ENCODE results near the gene GATAD2A. TPM values are rescaled to one million over a fixed set of nuclear protein-coding genes. Genes with fewer than 3 reads are reported as not detected.
"Not testable (repeated sequence)": the region's sequence is repeated elsewhere in the genome, so short reads cannot be mapped to it uniquely, and the experiment has no call there.

The GATAD2A gene
- total RNA-seq, 1 experiment from 2014 or later: 84.0 TPM

- DNase-seq (ENCODE audit: low spot score): no peak
These were observed 18.4 kb upstream of the GATAD2A start for GRCh38 chr19:19387108-19387507.

GRCh38 chr19:19388568-19389555, 16.6 kb upstream of the GATAD2A start:
- no peak for DNase-seq (ENCODE audit: low spot score)

GRCh38 chr19:19389683-19390082, 15.8 kb upstream of the GATAD2A start:
- not testable (repeated sequence) for DNase-seq (ENCODE audit: low spot score)

DNA sequence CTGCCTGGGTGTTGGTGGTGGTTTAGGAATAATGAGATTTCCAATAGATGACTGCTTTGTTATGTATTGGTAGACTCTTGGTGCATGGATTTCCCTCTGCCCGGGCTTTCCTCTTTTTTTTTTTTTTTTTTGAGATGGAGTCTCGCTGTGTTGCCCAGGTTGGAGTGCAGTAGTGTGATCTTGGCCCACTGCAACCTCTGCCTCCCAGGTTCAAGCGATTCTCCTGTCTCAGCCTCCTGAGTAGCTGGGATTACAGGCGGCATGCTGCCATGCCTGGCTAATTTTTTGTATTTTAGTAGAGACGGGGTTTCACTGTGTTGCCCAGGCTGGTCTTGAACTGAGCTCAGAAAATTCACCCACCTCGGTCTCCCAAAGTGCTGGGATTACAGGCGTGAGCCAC, 11.1 kb upstream of the GATAD2A start:
- DNase-seq (ENCODE audit: low spot score): not testable (repeated sequence)

GRCh38 chr19:19399733-19400433, 5.6 kb upstream of the GATAD2A start:
- no peak for DNase-seq (ENCODE audit: low spot score)

GRCh38 chr19:19402656-19403372, 2.7 kb upstream of the GATAD2A start:
- no peak for DNase-seq (ENCODE audit: low spot score)

DNA sequence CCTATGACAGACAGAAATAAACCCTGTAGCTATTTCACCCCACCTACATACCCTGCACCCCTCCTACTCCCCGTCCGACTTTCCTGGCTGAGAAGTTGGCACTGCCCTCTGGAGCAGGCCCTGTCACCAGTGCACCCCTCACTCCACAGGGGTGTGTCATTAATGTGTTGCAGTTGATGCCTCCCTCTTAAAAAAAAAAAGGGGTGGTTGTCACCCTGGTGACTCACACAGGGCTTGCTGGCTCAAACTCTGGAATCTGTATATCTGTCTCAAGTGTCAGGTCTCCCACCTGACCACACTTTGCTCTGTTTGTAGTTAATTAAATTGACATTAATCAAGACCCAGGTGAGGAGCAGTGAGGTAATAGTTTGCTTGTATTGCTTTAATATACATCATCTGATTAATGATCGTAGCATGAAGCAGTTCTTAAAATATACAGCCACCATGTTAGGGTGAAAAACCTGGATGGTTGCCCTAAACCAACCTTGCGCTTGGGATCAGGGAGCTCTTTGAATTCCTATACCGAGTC, 2.0 kb upstream of the GATAD2A start:
- peak; percentile 81 for DNase-seq (ENCODE audit: low spot score)

DNA sequence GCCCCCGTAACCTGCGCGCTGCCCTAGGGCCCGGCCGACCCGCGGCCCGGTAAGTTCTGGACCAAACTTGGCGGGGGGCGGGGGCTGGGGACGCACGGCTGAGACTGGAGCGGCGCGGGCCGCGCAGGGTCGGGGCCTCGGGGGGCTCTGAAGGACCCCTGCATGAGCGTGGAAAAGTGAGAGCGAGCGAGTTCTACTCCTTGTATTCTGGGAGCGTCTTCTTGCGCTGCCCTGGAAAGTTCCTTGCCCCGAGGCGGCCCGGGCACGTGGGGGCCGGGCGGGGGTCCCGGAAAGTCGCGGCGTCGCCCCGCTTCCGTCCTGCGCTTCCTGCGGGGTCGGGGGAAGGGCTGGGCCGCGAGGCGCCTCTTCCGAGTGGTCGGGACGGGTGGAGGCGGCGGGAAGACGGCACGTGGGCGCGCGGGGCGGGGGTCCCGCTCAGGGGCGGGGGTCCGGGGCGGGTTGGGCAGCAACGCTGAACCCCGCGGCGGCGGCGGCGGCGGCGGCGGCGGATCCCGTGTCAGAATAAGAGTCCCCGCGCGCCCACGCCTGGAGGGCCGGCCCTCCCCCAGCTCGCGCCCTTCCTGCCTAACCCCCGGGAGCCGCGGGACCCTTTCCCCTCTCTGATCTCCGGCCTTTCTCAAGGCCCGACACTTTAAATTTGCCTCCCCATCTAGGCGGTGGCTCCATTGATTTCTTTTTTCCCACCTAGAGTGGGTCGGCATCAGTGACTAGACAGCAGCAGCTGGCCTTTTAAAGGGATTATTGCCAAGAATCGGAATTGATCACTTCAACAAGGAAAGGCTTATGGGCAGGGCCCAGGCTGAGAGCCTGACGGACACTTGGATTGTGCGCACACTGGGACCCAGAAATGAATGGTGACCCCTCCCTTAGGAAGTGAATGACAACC, 749 bp downstream of the GATAD2A start:
- no peak for DNase-seq (ENCODE audit: low spot score)

GRCh38 chr19:19406878-19407632, 1.6 kb downstream of the GATAD2A start:
- DNase-seq (ENCODE audit: low spot score): peak; percentile 59

GRCh38 chr19:19407633-19407930, 2.1 kb downstream of the GATAD2A start:
- DNase-seq (ENCODE audit: low spot score): no peak

GRCh38 chr19:19409205-19409604, 3.7 kb downstream of the GATAD2A start:
- no peak for DNase-seq (ENCODE audit: low spot score)

DNA sequence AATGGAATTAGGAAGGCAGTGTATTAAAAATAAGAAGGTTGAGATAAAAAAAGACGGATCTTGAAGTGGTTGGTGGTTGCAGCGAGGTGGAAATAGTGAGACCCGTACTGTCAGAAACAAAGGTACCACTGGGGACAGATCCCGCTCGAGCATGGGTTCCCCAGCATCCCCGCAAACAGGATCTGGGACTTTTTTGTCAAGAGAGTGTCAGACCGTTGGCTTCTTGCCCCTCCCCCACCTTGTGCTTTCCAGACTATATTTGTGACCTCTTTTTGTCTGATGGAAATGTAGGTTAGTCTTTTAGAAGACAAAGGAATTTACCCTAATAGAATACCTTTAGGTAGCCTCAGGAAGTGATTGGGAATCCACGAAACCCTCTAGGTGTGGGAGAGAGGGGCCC, 4.2 kb downstream of the GATAD2A start:
- DNase-seq (ENCODE audit: low spot score): no peak

DNA sequence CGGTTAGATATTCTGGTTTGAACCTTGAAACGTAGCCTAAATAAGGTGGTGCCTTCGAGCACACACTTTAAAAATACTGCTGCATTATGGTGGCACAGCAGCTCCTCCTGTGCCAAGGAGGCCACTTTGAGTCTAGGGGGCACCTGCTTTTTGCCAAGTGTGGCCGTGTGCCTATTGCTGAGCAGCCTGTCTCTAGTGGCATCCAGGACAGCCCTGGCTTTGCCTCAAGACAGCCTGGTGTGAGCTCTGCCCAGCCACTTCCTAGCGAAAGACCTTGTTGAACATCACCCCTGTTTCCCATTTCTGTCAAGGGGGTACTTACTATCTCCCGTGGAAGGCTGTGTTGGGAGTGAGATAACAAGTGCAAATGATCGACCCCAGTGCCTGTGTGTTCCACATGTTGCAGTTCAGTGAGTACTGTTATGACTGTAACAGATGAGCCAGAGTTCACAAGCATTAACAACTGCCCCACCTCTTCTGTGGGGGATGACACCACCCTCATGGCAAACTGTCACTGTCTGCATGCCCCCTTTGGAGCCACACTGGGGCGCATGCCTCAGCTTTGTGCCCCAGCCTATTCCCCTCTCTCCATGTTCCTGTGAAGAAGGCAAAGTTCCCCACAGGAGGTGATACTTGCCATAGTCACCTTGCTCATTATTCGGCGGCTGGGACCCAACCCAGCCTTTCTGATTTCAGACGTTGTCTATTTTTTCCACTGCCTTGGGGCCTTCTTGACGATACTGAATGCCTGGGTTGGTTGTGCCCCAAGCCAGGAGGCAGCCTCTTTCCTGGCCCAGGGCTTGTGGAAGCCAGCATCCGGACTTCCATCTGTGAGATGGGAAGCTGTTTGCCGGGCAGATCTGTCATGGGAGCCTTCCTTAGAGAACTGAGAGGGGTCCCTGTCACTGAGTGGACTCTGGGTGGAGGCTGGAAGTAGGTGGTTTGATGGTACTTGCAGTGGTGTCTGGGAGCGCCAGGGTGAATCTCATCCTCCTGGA, 5.4 kb downstream of the GATAD2A start:
- no peak for DNase-seq (ENCODE audit: low spot score)

GRCh38 chr19:19416280-19416679, 10.8 kb downstream of the GATAD2A start:
- no peak for DNase-seq (ENCODE audit: low spot score)

GRCh38 chr19:19417046-19417445, 11.6 kb downstream of the GATAD2A start:
- DNase-seq (ENCODE audit: low spot score): no peak

DNA sequence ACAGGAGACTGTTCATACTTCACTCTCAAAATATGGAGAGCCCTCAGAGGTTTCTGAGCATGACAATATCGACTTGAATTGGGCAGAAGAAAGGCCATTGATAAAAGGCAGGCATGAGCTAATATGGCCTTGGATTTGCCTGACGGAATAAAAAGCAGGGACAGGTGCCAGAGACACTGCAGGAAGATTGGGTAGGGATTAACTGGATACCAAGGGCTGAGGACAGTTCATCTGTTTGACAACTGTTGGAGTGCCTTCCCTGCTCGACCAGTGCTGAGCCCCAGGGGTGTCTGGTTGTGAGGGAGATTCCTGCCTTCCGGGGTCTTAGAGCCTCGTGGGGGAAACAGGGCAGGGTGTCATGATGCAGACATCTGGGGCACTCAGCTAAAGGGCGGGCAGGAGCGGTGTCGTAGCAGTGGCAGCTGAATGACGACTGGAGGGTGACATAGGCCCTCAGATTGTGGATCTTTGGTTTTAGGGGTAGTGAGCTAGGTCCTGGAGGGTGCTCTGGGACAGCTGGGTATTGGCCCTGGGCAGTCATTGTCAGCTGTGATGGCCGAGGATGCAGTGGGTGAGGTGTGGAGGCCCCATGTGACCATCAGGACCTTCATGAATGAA, 12.3 kb downstream of the GATAD2A start:
- no peak for DNase-seq (ENCODE audit: low spot score)

- DNase-seq (ENCODE audit: low spot score): no peak
These were observed 13.2 kb downstream of the GATAD2A start for GRCh38 chr19:19418555-19419260.
